Measurements from ENCODE around the gene MDGA2.
"Not testable (repeated sequence)": the region's sequence is repeated elsewhere in the genome, so short reads cannot be mapped to it uniquely, and the experiment has no call there.

MDGA2 gene

GRCh38 chr14:47211263-47211662, 464.1 kb downstream of the MDGA2 start:
- TF ChIP-seq POLR2A (IDR thresholded peaks at IDR 0.05; ENCODE audit: low read depth, low read length) (no peak), TAF1 (IDR thresholded peaks at IDR 0.05; ENCODE audit: borderline replicate concordance, low read depth, low read length) (no peak), POLR2AphosphoS5 (IDR thresholded peaks at IDR 0.05; ENCODE audit: low read depth, low read length) (no peak)
- FAIRE-seq = no peak
- DNase-seq (ENCODE audit: insufficient read length) = no peak

DNA sequence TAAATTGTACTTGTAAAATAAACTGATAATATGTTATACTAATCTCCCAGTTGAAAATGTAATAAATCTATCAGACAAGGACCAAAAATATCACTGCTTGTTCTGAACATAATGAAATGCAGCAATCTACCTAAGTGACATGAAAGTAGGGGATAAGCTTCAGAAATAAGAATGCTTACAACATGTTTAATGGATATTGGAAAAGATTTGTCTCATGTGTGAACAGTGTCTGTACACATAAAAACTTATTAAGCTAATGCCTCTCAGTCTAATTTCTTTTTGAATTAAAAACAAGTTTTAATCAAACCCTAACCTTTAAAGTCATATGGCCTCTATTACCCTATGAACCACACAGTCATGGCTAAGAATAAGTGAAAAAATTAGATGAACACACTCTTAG, 465.3 kb downstream of the MDGA2 start:
- FAIRE-seq (no peak), DNase-seq (ENCODE audit: insufficient read length) (no peak)
- TF ChIP-seq POLR2AphosphoS5 (IDR thresholded peaks at IDR 0.05; ENCODE audit: low read depth, low read length) (no peak), POLR2A (IDR thresholded peaks at IDR 0.05; ENCODE audit: low read depth, low read length) (no peak)

- FAIRE-seq (no peak), DNase-seq (ENCODE audit: insufficient read length) (no peak)
Measured at GRCh38 chr14:47208434-47208833, 467.0 kb downstream of the MDGA2 start.

GRCh38 chr14:47207617-47208016, 467.8 kb downstream of the MDGA2 start:
- no peak for TF ChIP-seq TAF1 (IDR thresholded peaks at IDR 0.05; ENCODE audit: borderline replicate concordance, low read depth, low read length)
- no peak for TF ChIP-seq POLR2AphosphoS5 (IDR thresholded peaks at IDR 0.05; ENCODE audit: low read depth, low read length)
- no peak for TF ChIP-seq POLR2A (IDR thresholded peaks at IDR 0.05; ENCODE audit: low read depth, low read length)
- DNase-seq (ENCODE audit: insufficient read length) (no peak), FAIRE-seq (no peak)

More at GRCh38 chr14:47208434-47208833, 467.0 kb downstream of the MDGA2 start:
- no peak for TF ChIP-seq TAF1 (IDR thresholded peaks at IDR 0.05; ENCODE audit: borderline replicate concordance, low read depth, low read length)
- TF ChIP-seq POLR2AphosphoS5 (IDR thresholded peaks at IDR 0.05; ENCODE audit: low read depth, low read length) = no peak
- no peak for TF ChIP-seq POLR2A (IDR thresholded peaks at IDR 0.05; ENCODE audit: low read depth, low read length)

GRCh38 chr14:47200740-47201139, 474.7 kb downstream of the MDGA2 start:
- TF ChIP-seq POLR2A (IDR thresholded peaks at IDR 0.05; ENCODE audit: low read depth, low read length) (no peak), POLR2AphosphoS5 (IDR thresholded peaks at IDR 0.05; ENCODE audit: low read depth, low read length) (no peak), TAF1 (IDR thresholded peaks at IDR 0.05; ENCODE audit: borderline replicate concordance, low read depth, low read length) (no peak)
- FAIRE-seq = no peak

DNA sequence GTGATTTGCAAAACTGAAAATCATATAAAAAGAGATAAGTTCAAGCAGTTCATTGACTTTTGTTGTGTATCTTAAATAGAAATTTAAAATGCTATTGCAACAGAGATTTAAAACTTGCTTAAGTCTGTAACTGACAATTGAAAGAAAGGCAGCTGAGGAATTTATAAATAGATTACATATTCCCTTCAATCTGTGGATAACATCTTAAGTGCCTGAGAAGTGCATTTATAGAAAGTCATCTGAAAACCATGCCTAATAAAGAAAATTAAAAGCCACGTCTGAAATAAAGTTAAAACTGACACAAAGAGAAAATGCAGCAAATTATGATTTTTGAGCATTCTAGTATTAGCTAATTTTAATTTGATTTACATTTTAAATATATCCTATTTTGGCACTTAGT, 479.8 kb downstream of the MDGA2 start:
- no peak for FAIRE-seq
- no peak for TF ChIP-seq POLR2A (IDR thresholded peaks at IDR 0.05; ENCODE audit: low read depth, low read length)
- no peak for TF ChIP-seq POLR2AphosphoS5 (IDR thresholded peaks at IDR 0.05; ENCODE audit: low read depth, low read length)
- TF ChIP-seq TAF1 (IDR thresholded peaks at IDR 0.05; ENCODE audit: borderline replicate concordance, low read depth, low read length) = no peak
- no peak for DNase-seq (ENCODE audit: insufficient read length)

More at GRCh38 chr14:47200740-47201139, 474.7 kb downstream of the MDGA2 start:
- DNase-seq (ENCODE audit: insufficient read length) = no peak

DNA sequence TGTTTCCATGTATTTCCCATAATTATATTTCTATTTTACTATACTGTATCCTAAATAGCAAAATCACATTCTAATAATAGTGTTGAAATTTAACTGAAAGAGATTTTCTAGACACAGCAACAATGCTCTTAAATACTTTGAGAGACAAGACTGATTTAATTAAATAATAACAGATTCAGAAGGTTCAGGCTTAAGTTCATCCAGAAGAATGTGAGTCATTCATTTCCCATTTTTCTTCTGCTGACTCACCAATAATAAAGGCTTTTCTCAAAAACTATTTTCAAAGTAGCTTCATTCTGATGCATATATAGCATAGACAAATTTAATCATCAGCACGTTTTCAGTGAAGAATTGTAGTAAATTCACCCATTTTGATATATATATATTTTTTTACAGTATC, 481.4 kb downstream of the MDGA2 start:
- FAIRE-seq (no peak), DNase-seq (ENCODE audit: insufficient read length) (no peak)
- TF ChIP-seq TAF1 (IDR thresholded peaks at IDR 0.05; ENCODE audit: borderline replicate concordance, low read depth, low read length) (no peak), POLR2A (IDR thresholded peaks at IDR 0.05; ENCODE audit: low read depth, low read length) (no peak), POLR2AphosphoS5 (IDR thresholded peaks at IDR 0.05; ENCODE audit: low read depth, low read length) (no peak)

DNA sequence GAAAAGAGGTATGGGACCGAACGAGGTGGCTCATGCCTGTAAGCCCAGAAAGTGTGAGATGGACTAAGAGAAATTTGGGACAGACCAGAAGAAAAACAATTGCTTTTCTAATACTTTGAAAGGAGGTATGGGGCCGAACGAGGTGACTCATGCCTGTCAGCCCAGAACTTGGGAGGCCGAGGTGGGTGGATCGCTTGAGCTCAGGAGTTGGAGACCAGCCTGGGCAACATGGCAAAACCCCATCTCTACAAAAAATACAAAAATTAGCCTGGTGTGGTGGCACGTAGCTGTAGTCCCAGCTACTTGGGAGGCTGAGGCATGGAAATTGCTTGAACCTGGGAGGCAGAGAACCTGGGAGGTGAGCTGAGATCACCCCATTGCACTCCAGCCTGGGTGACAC, 483.2 kb downstream of the MDGA2 start:
- not testable (repeated sequence) for FAIRE-seq; DNase-seq (ENCODE audit: insufficient read length)

DNA sequence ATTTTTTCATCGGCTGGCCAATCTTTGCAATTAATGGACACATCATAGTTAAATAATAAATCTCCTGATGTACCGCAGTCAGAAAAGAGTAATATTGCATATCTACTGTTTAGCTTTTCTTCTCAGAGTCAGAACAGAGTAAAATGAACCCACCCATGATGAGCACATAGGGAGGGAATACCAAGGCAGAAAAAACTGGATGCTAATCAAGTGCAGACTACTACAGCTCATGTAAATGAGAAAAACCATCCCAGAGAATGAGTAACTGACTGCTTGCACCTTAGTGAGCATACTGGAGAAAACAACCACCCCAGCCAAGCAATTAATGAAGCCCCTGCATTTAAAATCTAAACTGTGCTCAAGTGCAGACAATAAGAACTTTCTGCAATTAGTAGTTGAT, 483.7 kb downstream of the MDGA2 start:
- TF ChIP-seq POLR2AphosphoS5 (IDR thresholded peaks at IDR 0.05; ENCODE audit: low read depth, low read length) (no peak), POLR2A (IDR thresholded peaks at IDR 0.05; ENCODE audit: low read depth, low read length) (no peak), TAF1 (IDR thresholded peaks at IDR 0.05; ENCODE audit: borderline replicate concordance, low read depth, low read length) (no peak)
- DNase-seq (ENCODE audit: insufficient read length) (no peak), FAIRE-seq (no peak)

DNA sequence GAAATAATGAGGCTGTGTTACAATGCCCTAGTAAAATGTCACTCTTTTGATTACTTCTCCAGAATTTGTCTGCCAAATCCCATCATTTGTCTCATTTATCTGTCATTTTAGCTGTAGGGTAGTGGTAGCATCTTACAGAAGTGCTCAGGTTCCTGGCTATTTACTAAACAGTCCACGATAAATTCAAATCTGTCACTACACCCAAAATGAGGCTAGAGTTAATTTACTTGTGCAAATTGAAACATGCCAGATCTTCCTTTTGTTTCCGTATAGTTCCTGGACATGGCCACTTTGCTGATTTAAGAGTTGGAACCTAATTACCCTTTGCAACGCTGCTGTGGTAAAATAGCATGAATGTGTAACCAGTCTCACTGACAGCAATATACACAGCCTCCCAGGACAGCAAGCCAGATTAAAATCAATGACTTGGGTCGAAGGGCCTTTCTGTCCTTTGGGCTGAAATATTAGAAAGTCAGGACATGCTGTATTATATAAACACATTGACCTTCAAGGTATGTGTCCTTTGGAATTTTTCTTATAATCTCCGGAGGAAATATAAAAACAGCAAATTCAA, 485.4 kb downstream of the MDGA2 start:
- FAIRE-seq (no peak), DNase-seq (ENCODE audit: insufficient read length) (no peak)
- TF ChIP-seq POLR2AphosphoS5 (IDR thresholded peaks at IDR 0.05; ENCODE audit: low read depth, low read length) = no peak
- TF ChIP-seq TAF1 (IDR thresholded peaks at IDR 0.05; ENCODE audit: borderline replicate concordance, low read depth, low read length) = no peak
- TF ChIP-seq POLR2A (IDR thresholded peaks at IDR 0.05; ENCODE audit: low read depth, low read length) = no peak

GRCh38 chr14:47186486-47186885, 488.9 kb downstream of the MDGA2 start:
- TF ChIP-seq POLR2AphosphoS5 (IDR thresholded peaks at IDR 0.05; ENCODE audit: low read depth, low read length) (no peak), POLR2A (IDR thresholded peaks at IDR 0.05; ENCODE audit: low read depth, low read length) (no peak), TAF1 (IDR thresholded peaks at IDR 0.05; ENCODE audit: borderline replicate concordance, low read depth, low read length) (no peak)
- FAIRE-seq = no peak
- no peak for DNase-seq (ENCODE audit: insufficient read length)

- FAIRE-seq = no peak
Measured at GRCh38 chr14:47179906-47180305, 495.5 kb downstream of the MDGA2 start.

DNA sequence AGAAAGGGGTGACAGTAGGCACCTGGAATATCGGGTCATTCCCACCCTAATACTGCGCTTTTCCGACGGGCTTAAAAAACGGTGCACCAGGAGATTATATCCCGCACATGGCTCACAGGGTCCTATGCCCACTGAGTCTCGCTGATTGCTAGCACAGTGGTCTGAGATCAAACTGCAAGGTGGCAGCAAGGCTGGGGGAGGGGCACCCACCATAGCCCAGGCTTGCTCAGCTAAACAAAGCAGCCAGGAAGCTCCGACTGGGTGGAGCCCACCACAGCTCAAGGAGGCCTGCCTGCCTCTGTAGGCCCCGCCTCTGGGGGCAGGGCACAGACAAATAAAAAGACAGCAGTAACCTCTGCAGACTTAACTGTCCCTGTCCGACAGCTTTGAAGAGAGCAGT, 503.5 kb downstream of the MDGA2 start:
- not testable (repeated sequence) for DNase-seq (ENCODE audit: insufficient read length); FAIRE-seq

More at GRCh38 chr14:47179906-47180305, 495.5 kb downstream of the MDGA2 start:
- DNase-seq (ENCODE audit: insufficient read length) = no peak
- TF ChIP-seq POLR2AphosphoS5 (IDR thresholded peaks at IDR 0.05; ENCODE audit: low read depth, low read length) (no peak), TAF1 (IDR thresholded peaks at IDR 0.05; ENCODE audit: borderline replicate concordance, low read depth, low read length) (no peak), POLR2A (IDR thresholded peaks at IDR 0.05; ENCODE audit: low read depth, low read length) (no peak)
